ENCODE data around the gene TBX15.

TBX15 gene

GRCh38 chr1:118984722-118985639, 3.2 kb downstream of the TBX15 start:
- DNase-seq: no peak

GRCh38 chr1:118984086-118984721, 3.9 kb downstream of the TBX15 start:
- no peak for DNase-seq

GRCh38 chr1:118983558-118984041, 4.5 kb downstream of the TBX15 start:
- DNase-seq: no peak

- DNase-seq: no peak
Measured at GRCh38 chr1:118982821-118983557, 5.2 kb downstream of the TBX15 start.

GRCh38 chr1:118982266-118982665, 5.9 kb downstream of the TBX15 start:
- DNase-seq: no peak

GRCh38 chr1:118981436-118981835, 6.7 kb downstream of the TBX15 start:
- no peak for DNase-seq

- DNase-seq: no peak
Measured at GRCh38 chr1:118979754-118980575, 8.2 kb downstream of the TBX15 start.

- DNase-seq: no peak
Measured at GRCh38 chr1:118978914-118979701, 9.0 kb downstream of the TBX15 start.

GRCh38 chr1:118977600-118977999, 10.5 kb downstream of the TBX15 start:
- DNase-seq: no peak

GRCh38 chr1:118974661-118975060, 13.5 kb downstream of the TBX15 start:
- DNase-seq: no peak

- no peak for DNase-seq
Measured at GRCh38 chr1:118973531-118974137, 14.5 kb downstream of the TBX15 start.

- DNase-seq: no peak
Measured at GRCh38 chr1:118973032-118973431, 15.1 kb downstream of the TBX15 start.

GRCh38 chr1:118970451-118970850, 17.7 kb downstream of the TBX15 start:
- DNase-seq: no peak

GRCh38 chr1:118963456-118964430, 24.4 kb downstream of the TBX15 start:
- no peak for DNase-seq

GRCh38 chr1:118963138-118963455, 25.0 kb downstream of the TBX15 start:
- DNase-seq: no peak

GRCh38 chr1:118961156-118961555, 27.0 kb downstream of the TBX15 start:
- DNase-seq: no peak

GRCh38 chr1:118960567-118961136, 27.5 kb downstream of the TBX15 start:
- DNase-seq: no peak

- DNase-seq: no peak
Measured at GRCh38 chr1:118960026-118960561, 28.0 kb downstream of the TBX15 start.

All from C1 segment of cervical spinal cord (tissue), 14 donors.